Jurkat, Clone E6-1 (cell line): ENCODE data around the gene DTNB.
"Not testable (repeated sequence)": the region's sequence is repeated elsewhere in the genome, so short reads cannot be mapped to it uniquely, and the experiment has no call there.

ENCODE experiments used
- DNase-seq: peaks from one replicate; pipeline ENCODE4 v3.0.0-alpha.2; 2011; ENCODE audit warnings: low read depth, low spot score
- H3K4me3 ChIP-seq: 2 replicates; pipeline ENCODE4 v1.5.1; 2011; ENCODE audit warnings: mild to moderate bottlenecking, low read length, control low read depth, moderate library complexity

DTNB gene

GRCh38 chr2:25558262-25558661, 115.1 kb downstream of the DTNB start:
- no peak overlapping the region; the same call in 1 of the 2 replicates for H3K4me3 ChIP-seq
- peak; percentile 92 for DNase-seq

- H3K4me3 ChIP-seq, result no peak overlapping the region
- DNase-seq, result no peak
These were observed 116.0 kb downstream of the DTNB start for GRCh38 chr2:25557179-25558036.

- H3K4me3 ChIP-seq, result no peak overlapping the region
- no peak for DNase-seq
These were observed 121.1 kb downstream of the DTNB start for GRCh38 chr2:25552318-25552717.

GRCh38 chr2:25551316-25551715, 122.1 kb downstream of the DTNB start:
- H3K4me3 ChIP-seq, result no peak overlapping the region
- no peak for DNase-seq

- H3K4me3 ChIP-seq, DNase-seq: not testable (repeated sequence)
These were observed 123.8 kb downstream of the DTNB start for GRCh38 chr2:25549571-25549970.

GRCh38 chr2:25548601-25549000, 124.8 kb downstream of the DTNB start:
- no peak for DNase-seq
- no peak overlapping the region for H3K4me3 ChIP-seq

GRCh38 chr2:25546852-25547251, 126.5 kb downstream of the DTNB start:
- DNase-seq, result no peak
- H3K4me3 ChIP-seq, result no peak overlapping the region

GRCh38 chr2:25545899-25546298, 127.5 kb downstream of the DTNB start:
- no peak overlapping the region for H3K4me3 ChIP-seq
- DNase-seq, result no peak

- no peak for DNase-seq
- no peak overlapping the region for H3K4me3 ChIP-seq
These were observed 128.9 kb downstream of the DTNB start for GRCh38 chr2:25544445-25544844.

GRCh38 chr2:25543939-25544338, 129.4 kb downstream of the DTNB start:
- no peak for DNase-seq
- no peak overlapping the region for H3K4me3 ChIP-seq

- DNase-seq, result no peak
- no peak overlapping the region for H3K4me3 ChIP-seq
These were observed 132.0 kb downstream of the DTNB start for GRCh38 chr2:25541378-25541777.

- no peak overlapping the region for H3K4me3 ChIP-seq
- DNase-seq, result no peak
These were observed 134.2 kb downstream of the DTNB start for GRCh38 chr2:25539136-25539535.

- no peak overlapping the region for H3K4me3 ChIP-seq
- DNase-seq, result no peak
These were observed 135.9 kb downstream of the DTNB start for GRCh38 chr2:25537526-25537925.

GRCh38 chr2:25535411-25536289, 137.7 kb downstream of the DTNB start:
- not testable (repeated sequence) for DNase-seq

GRCh38 chr2:25534937-25535336, 138.4 kb downstream of the DTNB start:
- H3K4me3 ChIP-seq, DNase-seq: not testable (repeated sequence)

More at GRCh38 chr2:25535411-25536289, 137.7 kb downstream of the DTNB start:
- not testable (repeated sequence) for H3K4me3 ChIP-seq

- no peak for DNase-seq
- H3K4me3 ChIP-seq, result no peak overlapping the region
These were observed 138.9 kb downstream of the DTNB start for GRCh38 chr2:25534455-25534854.

GRCh38 chr2:25533771-25534170, 139.6 kb downstream of the DTNB start:
- H3K4me3 ChIP-seq, DNase-seq: not testable (repeated sequence)

GRCh38 chr2:25532521-25532920, 140.9 kb downstream of the DTNB start:
- DNase-seq, result no peak

GRCh38 chr2:25529034-25529433, 144.3 kb downstream of the DTNB start:
- no peak overlapping the region for H3K4me3 ChIP-seq
- DNase-seq, result no peak

More at GRCh38 chr2:25532521-25532920, 140.9 kb downstream of the DTNB start:
- no peak overlapping the region for H3K4me3 ChIP-seq

- DNase-seq, result no peak
- H3K4me3 ChIP-seq, result no peak overlapping the region
These were observed 145.2 kb downstream of the DTNB start for GRCh38 chr2:25528173-25528572.
